ENCODE results near the gene ELL.

DNA sequence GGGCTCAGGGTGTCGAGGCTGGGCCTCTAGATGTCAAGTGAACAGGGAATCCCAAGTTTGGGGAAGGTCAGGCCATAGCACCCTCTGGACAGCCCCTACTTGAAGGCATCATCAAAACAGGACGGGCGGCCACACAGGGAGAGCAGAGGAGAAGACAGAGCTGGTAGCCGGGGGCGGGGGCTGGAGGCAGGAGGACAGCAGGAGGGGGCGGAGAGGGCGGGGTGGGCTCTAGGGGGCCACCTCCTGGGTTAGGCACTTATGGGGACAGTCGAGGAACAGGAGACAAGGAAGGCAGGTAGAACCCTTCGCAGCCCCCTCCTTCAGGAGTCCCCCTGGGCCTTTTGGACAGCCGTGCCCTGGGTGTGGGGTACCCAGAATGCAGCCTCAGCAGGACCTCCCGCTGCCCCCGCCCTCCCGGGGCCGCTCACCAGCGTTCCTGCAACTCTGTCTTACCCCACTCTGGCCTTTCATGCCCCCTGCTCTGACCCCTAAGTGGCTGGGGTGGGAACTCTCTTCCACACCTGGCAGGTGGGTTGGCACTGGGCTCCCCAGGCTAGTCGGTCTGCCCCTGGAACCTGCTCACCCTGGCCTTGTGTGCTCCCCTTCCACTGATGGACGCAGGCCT lies 96.9 kb downstream of the ELL start:
- TF ChIP-seq NFATC3 (IDR thresholded peaks at IDR 0.05) (no peak), ETV6 (IDR thresholded peaks at IDR 0.05; ENCODE audit: borderline replicate concordance in 1 of 2, low read depth in 2 of 2, low read length in 1 of 2) (no peak), ETV6 (CRISPR knock-in tag; IDR thresholded peaks at IDR 0.05; ENCODE audit: borderline replicate concordance) (no peak)
- TF ChIP-seq, protein P1, sequence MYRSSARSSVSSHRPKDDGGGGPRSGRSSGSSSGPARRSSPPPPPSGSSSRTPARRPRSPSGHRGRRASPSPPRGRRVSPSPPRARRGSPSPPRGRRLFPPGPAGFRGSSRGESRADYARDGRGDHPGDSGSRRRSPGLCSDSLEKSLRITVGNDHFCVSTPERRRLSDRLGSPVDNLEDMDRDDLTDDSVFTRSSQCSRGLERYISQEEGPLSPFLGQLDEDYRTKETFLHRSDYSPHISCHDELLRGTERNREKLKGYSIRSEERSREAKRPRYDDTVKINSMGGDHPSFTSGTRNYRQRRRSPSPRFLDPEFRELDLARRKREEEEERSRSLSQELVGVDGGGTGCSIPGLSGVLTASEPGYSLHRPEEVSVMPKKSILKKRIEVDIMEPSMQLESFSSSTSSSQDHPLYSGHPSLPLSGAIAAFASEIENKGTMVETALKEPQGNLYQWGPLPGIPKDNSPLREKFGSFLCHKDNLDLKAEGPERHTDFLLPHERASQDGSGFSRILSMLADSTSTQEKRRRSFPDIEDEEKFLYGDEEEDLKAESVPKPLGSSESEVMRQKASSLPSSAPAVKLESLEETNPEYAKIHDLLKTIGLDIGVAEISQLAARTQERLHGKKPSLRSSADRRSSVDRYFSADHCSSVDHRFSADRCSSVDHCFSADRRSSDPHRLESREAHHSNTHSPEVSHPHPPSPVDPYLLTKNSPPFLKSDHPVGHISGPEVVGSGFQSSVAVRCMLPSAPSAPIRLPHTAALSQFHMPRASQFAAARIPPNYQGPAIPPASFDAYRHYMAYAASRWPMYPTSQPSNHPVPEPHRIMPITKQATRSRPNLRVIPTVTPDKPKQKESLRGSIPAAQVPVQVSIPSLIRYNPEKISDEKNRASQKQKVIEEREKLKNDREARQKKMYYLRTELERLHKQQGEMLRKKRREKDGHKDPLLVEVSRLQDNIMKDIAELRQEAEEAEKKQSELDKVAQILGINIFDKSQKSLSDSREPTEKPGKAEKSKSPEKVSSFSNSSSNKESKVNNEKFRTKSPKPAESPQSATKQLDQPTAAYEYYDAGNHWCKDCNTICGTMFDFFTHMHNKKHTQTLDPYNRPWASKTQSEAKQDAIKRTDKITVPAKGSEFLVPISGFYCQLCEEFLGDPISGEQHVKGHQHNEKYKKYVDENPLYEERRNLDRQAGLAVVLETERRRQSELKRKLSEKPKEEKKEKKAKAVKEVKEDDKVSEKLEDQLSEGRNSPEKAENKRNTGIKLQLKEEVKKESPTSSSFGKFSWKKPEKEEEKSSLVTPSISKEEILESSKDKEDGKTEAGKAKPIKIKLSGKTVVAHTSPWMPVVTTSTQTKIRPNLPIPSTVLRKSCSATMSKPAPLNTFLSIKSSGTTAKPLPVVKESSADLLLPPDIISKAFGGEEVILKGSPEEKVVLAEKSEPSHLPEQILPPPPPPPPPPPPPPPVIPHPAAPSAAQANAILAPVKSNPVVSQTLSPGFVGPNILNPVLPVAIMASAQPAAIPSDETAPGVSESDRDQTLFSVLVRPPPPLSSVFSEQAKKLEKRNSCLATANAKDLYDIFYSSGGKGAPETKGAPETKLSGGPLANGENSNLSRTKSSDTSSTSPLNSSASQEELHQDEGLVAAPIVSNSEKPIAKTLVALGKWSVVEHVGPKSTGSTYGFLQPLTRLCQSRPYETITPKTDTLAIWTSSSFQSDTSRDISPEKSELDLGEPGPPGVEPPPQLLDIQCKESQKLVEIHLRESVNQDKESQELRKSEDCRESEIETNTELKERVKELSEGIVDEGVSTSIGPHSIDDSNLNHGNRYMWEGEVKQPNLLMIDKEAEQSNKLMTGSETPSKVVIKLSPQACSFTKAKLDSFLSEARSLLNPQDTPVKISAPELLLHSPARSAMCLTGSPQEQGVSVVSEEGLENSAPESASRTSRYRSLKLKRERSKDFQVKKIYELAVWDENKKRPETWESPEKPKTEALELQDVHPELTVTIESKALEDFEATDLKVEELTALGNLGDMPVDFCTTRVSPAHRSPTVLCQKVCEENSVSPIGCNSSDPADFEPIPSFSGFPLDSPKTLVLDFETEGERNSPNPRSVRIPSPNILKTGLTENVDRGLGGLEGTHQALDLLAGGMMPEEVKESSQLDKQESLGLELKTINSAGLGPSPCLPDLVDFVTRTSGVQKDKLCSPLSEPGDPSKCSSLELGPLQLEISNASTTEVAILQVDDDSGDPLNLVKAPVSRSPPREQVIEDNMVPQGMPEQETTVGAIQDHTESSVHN (IDR thresholded peaks at IDR 0.05; ENCODE audit: borderline replicate concordance in 1 of 2, low read depth in 1 of 2): no peak
- TF ChIP-seq, protein P2, sequence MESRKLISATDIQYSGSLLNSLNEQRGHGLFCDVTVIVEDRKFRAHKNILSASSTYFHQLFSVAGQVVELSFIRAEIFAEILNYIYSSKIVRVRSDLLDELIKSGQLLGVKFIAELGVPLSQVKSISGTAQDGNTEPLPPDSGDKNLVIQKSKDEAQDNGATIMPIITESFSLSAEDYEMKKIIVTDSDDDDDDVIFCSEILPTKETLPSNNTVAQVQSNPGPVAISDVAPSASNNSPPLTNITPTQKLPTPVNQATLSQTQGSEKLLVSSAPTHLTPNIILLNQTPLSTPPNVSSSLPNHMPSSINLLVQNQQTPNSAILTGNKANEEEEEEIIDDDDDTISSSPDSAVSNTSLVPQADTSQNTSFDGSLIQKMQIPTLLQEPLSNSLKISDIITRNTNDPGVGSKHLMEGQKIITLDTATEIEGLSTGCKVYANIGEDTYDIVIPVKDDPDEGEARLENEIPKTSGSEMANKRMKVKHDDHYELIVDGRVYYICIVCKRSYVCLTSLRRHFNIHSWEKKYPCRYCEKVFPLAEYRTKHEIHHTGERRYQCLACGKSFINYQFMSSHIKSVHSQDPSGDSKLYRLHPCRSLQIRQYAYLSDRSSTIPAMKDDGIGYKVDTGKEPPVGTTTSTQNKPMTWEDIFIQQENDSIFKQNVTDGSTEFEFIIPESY (CRISPR knock-in tag; IDR thresholded peaks at IDR 0.05): no peak
- TF ChIP-seq, protein P3, sequence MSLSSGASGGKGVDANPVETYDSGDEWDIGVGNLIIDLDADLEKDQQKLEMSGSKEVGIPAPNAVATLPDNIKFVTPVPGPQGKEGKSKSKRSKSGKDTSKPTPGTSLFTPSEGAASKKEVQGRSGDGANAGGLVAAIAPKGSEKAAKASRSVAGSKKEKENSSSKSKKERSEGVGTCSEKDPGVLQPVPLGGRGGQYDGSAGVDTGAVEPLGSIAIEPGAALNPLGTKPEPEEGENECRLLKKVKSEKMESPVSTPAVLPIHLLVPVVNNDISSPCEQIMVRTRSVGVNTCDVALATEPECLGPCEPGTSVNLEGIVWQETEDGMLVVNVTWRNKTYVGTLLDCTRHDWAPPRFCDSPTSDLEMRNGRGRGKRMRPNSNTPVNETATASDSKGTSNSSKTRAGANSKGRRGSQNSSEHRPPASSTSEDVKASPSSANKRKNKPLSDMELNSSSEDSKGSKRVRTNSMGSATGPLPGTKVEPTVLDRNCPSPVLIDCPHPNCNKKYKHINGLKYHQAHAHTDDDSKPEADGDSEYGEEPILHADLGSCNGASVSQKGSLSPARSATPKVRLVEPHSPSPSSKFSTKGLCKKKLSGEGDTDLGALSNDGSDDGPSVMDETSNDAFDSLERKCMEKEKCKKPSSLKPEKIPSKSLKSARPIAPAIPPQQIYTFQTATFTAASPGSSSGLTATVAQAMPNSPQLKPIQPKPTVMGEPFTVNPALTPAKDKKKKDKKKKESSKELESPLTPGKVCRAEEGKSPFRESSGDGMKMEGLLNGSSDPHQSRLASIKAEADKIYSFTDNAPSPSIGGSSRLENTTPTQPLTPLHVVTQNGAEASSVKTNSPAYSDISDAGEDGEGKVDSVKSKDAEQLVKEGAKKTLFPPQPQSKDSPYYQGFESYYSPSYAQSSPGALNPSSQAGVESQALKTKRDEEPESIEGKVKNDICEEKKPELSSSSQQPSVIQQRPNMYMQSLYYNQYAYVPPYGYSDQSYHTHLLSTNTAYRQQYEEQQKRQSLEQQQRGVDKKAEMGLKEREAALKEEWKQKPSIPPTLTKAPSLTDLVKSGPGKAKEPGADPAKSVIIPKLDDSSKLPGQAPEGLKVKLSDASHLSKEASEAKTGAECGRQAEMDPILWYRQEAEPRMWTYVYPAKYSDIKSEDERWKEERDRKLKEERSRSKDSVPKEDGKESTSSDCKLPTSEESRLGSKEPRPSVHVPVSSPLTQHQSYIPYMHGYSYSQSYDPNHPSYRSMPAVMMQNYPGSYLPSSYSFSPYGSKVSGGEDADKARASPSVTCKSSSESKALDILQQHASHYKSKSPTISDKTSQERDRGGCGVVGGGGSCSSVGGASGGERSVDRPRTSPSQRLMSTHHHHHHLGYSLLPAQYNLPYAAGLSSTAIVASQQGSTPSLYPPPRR (CRISPR knock-in tag; IDR thresholded peaks at IDR 0.05; ENCODE audit: borderline replicate concordance): no peak
